B cell (primary cell): ENCODE measurements around the gene RBM17. TPM values are rescaled to one million over a fixed set of nuclear protein-coding genes. Genes with fewer than 3 reads are reported as not detected.

Experiments
- ATAC-seq: fragments of 200-7000 bp; cut with Tn5 transposase; one replicate; pipeline ENCODE4 v1.10.0; 2021; ENCODE audit warnings: low read depth, mild to moderate bottlenecking, moderate number of reproducible peaks, moderate library complexity
- CTCF ChIA-PET: fragments of 350-600 bp; sonication (Branson Sonifier 250); formaldehyde crosslinking; loops from one replicate; lab custom pipeline; 2021; ENCODE audit warnings: antibody characterized with exemption, inconsistent platforms; lab: Charles Lee
- POLR2A ChIA-PET: fragments of 350-600 bp; sonication (Branson Sonifier 250); formaldehyde crosslinking; loops from one replicate; lab custom pipeline; 2021; ENCODE audit warnings: antibody characterized with exemption; lab: Charles Lee
- DNase-seq: peaks from one replicate; pipeline ENCODE4 v3.0.0; 2013
- H2AFZ ChIP-seq: 2 replicates; pipeline ENCODE4 v1.6.1; 2012; ENCODE audit warnings: mild to moderate bottlenecking, low read depth, low read length; ENCODE audit not compliant: insufficient read depth, poor library complexity, severe bottlenecking
- H3K27ac ChIP-seq, 2 donors: 1 replicate in 1 of 2; 2 replicates in 1 of 2; pipeline ENCODE4 v1.5.1; 2012 to 2013; ENCODE audit warnings: low read length in 2 of 2, mild to moderate bottlenecking in 2 of 2, moderate library complexity in 1 of 2
- H3K27me3 ChIP-seq, 4 experiments: fragments of 200-600 bp in 1 of 4; sonication (generic) in 1 of 4; replicated peaks in 1 of 4; 1 replicate in 2 of 4; 2 replicates in 2 of 4; pipeline versions ENCODE4 v1.6.1 to v1.7.0; 2013 to 2016; ENCODE audit warnings: low read length in 3 of 4, mild to moderate bottlenecking in 2 of 4, mixed read lengths in 1 of 4, moderate library complexity in 1 of 4; ENCODE audit not compliant: insufficient read depth in 4 of 4, control insufficient read depth in 3 of 4; ENCODE audit errors: control extremely low read depth in 1 of 4
- H3K36me3 ChIP-seq, 2 experiments: replicated peaks in 1 of 2; 1 replicate in 1 of 2; 2 replicates in 1 of 2; pipeline versions ENCODE4 v1.6.1 to v1.7.1; 2013; ENCODE audit warnings: low read length in 1 of 2; ENCODE audit not compliant: insufficient read depth in 2 of 2, control insufficient read depth in 1 of 2; ENCODE audit errors: control extremely low read depth in 1 of 2, extremely low read depth in 1 of 2
- H3K4me1 ChIP-seq, 2 donors: fragments of 200-600 bp in 1 of 2; sonication (generic) in 1 of 2; 1 replicate in 1 of 2; 2 replicates in 1 of 2; pipeline versions ENCODE4 v1.5.1 to v1.6.1; 2013 to 2017; ENCODE audit warnings: low read length in 2 of 2; ENCODE audit not compliant: control insufficient read depth in 2 of 2, insufficient read depth in 2 of 2
- H3K4me2 ChIP-seq: replicated peaks from 2 replicates; pipeline ENCODE3; 2012; ENCODE audit warnings: mild to moderate bottlenecking, low read depth, low read length; ENCODE audit not compliant: poor library complexity, severe bottlenecking
- H3K4me3 ChIP-seq, 5 experiments: fragments of 200-600 bp in 1 of 5; sonication (generic) in 1 of 5; 1 replicate in 3 of 5; 2 replicates in 2 of 5; pipeline versions ENCODE4 v1.5.1 to v1.7.0; 2011 to 2016; ENCODE audit warnings: low read length in 4 of 5, mild to moderate bottlenecking in 4 of 5, low read depth in 2 of 5, control low read depth in 1 of 5, moderate library complexity in 1 of 5; ENCODE audit not compliant: insufficient read depth in 1 of 5; ENCODE audit errors: control extremely low read depth in 1 of 5, extremely low read depth in 1 of 5
- H3K79me2 ChIP-seq: fragments of 200-600 bp; sonication (generic); one replicate; pipeline ENCODE4 v1.6.0; 2016; ENCODE audit warnings: low read length; ENCODE audit not compliant: control insufficient read depth, insufficient read depth
- H3K9ac ChIP-seq: fragments of 200-600 bp; sonication (generic); 2 replicates; pipeline ENCODE4 v1.6.1; 2017; ENCODE audit warnings: mild to moderate bottlenecking, low read length, moderate library complexity
- H3K9me3 ChIP-seq, 3 donors: one replicate each; pipeline versions ENCODE4 v1.6.1 to v1.7.1; 2013; ENCODE audit warnings: low read length in 2 of 3; ENCODE audit not compliant: control insufficient read depth in 2 of 3, insufficient read depth in 1 of 3; ENCODE audit errors: control extremely low read depth in 1 of 3
- H4K20me1 ChIP-seq: 2 replicates; pipeline ENCODE4 v1.6.0; 2012; ENCODE audit warnings: mild to moderate bottlenecking, low read length; ENCODE audit not compliant: insufficient read depth, control insufficient read depth, poor library complexity, severe bottlenecking
- H3K27ac Mint-ChIP-seq: one replicate; pipeline ENCODE4 v1.8.0; 2021; ENCODE audit warnings: mixed read lengths
- H3K27me3 Mint-ChIP-seq: one replicate; pipeline ENCODE4 v1.8.0; 2021; ENCODE audit warnings: mixed read lengths
- H3K4me1 Mint-ChIP-seq: one replicate; pipeline ENCODE4 v1.8.0; 2021; ENCODE audit warnings: mixed read lengths
- H3K4me3 Mint-ChIP-seq: one replicate; pipeline ENCODE4 v1.8.0; 2021; ENCODE audit warnings: mixed read lengths
- H3K9me3 Mint-ChIP-seq: one replicate; pipeline ENCODE4 v1.8.0; 2022; ENCODE audit warnings: mixed read lengths; ENCODE audit not compliant: insufficient read depth
- CTCF ChIP-seq: fragments of 200-600 bp; IDR thresholded peaks from one replicate; pipeline ENCODE4 v1.8.0; 2022; ENCODE audit warnings: antibody characterized with exemption, mild to moderate bottlenecking
- EZH2 ChIP-seq: IDR thresholded peaks from 2 replicates; pipeline ENCODE4 v1.6.1; 2012; ENCODE audit warnings: borderline replicate concordance, low read depth, mild to moderate bottlenecking, moderate library complexity, low read length; ENCODE audit not compliant: insufficient read depth, poor library complexity, severe bottlenecking
- WGBS: methylation state at CpG from one replicate; pipeline ENCODE4 v1.1.5; 2013; ENCODE audit warnings: missing lambda C conversion rate; ENCODE audit not compliant: insufficient coverage; 5-methylcytosine and 5-hydroxymethylcytosine counted together
- intact Hi-C: fragments of 100-400 bp; cut with micrococcal nuclease; formaldehyde crosslinking; loops from one replicate; pipeline ENCODE4 v1.10.0; 2022
- polyA plus RNA-seq: library from polyadenylated mRNA; depleted of rRNA; stranded (reverse); fragments of >200 nt; gene quantifications from 2 replicates; pipeline ENCODE4 v1.2.3, GENCODE V29; 2012
- total RNA-seq, 2 donors: library from RNA; stranded (reverse); fragments of 120-200 nt in 1 of 2; gene quantifications; 1 replicate in 1 of 2; 2 replicates in 1 of 2; pipeline versions ENCODE4 v1.2.3 to v1.2.4, GENCODE V29; 2013 to 2022

The RBM17 gene
- total and polyA plus RNA-seq, 2 donors (not counting 1 experiment from before 2014, with no cell fraction given), result 34.7 to 168 TPM

GRCh38 chr10:6069081-6069931 is 19.5 kb upstream of the RBM17 start:
- H3K9me3 ChIP-seq, result no peaks in the 10 kb centered on the region
- TF ChIP-seq EZH2 (no peak), CTCF (no peak)
- H3K4me1 ChIP-seq, result peaks cover 59 to 65% of the 10 kb centered on the region in 2 donors
- peaks cover 87% of the 10 kb centered on the region for H3K4me1 Mint-ChIP-seq
- no peaks in the 10 kb centered on the region for H3K9me3 Mint-ChIP-seq
- H3K36me3 ChIP-seq, result no peaks in the 10 kb centered on the region
- H3K4me3 ChIP-seq, result peak overlapping the region in 2 of 5 experiments; percentile 19 to 40
- ChIA-PET CTCF (interaction anchor here (0.6 to 13.4 kb wide), 8 partner anchors 12 to 627 kb away, joined by 3 to 163 read pairs (median 13); no protein-coding TSS in a partner anchor), POLR2A (interaction anchor here (0.7 to 4.3 kb wide), 8 partner anchors 11 to 326 kb away, joined by 3 to 43 read pairs (median 4); no protein-coding TSS in a partner anchor)
- H4K20me1 ChIP-seq, result no peaks in the 10 kb centered on the region
- DNase-seq (peak; percentile 67), ATAC-seq (peak; percentile 52)
- H3K27me3 ChIP-seq, result no peaks in the 10 kb centered on the region
- H3K27ac Mint-ChIP-seq, result peak overlapping the region; percentile 99
- peak overlapping the region; percentile 61 for H3K4me2 ChIP-seq
- H3K27me3 Mint-ChIP-seq, result no peaks in the 10 kb centered on the region
- H2AFZ ChIP-seq, result peak overlapping the region; percentile 17
- H3K9ac ChIP-seq, result peak overlapping the region; percentile 23
- H3K27ac ChIP-seq, result peak overlapping the region; percentile 80 to 91
- WGBS, result 17% methylated on average over 10 of the region's 11 CpGs
- peak overlapping the region; percentile 85 for H3K4me3 Mint-ChIP-seq
- H3K79me2 ChIP-seq, result no peaks in the 10 kb centered on the region
- intact Hi-C loops, result loop anchor here (1.0 to 5.0 kb wide), 3 partner anchors 17 to 92 kb away; partner anchors contain the start of gene IL15RA
